B cell (primary cell): ENCODE measurements around the gene ASCL2.

ENCODE experiments used
- EZH2 ChIP-seq: IDR thresholded peaks from 2 replicates; pipeline ENCODE4 v1.6.1; 2012; ENCODE audit warnings: borderline replicate concordance, low read depth, mild to moderate bottlenecking, moderate library complexity, low read length; ENCODE audit not compliant: insufficient read depth, poor library complexity, severe bottlenecking
- TF ChIP-seq, protein P1 (sequence below): fragments of 200-600 bp; IDR thresholded peaks from one replicate; pipeline ENCODE4 v1.8.0; 2022; ENCODE audit warnings: antibody characterized with exemption, mild to moderate bottlenecking

DNA sequence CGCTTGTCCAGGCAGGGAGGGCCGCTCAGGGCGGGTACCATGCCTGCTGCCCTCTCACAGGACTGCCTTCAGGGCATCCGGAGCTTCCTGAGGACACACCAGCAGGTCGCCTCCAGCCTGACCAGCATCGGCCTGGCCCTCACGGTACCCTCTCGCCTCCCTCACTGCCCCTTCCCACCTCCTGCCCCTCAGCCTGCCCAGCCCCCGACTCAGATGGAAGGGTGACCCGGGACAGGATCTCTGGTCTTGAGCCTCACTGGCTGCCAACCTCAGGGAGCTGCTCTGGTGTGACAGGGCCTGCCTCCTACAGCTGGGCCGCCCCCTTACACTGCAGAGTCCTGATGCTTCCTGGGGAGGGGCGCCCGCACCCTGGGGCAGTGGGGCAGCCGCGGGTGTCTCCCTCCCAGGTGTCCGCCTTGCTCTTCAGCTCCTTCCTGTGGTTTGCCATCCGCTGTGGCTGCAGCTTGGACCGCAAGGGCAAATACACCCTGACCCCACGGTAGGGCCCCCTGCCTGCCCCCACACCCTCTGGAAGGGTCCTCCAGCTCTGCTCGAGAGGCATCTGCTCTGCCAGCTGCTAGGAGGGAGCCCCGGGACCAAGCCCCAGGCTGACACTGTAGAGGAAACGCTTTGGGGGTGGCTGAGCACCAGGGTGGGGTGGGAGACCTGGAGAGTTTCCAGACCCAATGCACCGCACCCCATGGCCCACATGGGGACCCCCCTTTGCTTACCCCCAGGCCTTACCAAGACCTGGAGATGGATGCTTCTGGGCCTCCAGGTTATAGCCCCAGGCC is 46.0 kb upstream of the ASCL2 start:
- TF ChIP-seq, protein P1, sequence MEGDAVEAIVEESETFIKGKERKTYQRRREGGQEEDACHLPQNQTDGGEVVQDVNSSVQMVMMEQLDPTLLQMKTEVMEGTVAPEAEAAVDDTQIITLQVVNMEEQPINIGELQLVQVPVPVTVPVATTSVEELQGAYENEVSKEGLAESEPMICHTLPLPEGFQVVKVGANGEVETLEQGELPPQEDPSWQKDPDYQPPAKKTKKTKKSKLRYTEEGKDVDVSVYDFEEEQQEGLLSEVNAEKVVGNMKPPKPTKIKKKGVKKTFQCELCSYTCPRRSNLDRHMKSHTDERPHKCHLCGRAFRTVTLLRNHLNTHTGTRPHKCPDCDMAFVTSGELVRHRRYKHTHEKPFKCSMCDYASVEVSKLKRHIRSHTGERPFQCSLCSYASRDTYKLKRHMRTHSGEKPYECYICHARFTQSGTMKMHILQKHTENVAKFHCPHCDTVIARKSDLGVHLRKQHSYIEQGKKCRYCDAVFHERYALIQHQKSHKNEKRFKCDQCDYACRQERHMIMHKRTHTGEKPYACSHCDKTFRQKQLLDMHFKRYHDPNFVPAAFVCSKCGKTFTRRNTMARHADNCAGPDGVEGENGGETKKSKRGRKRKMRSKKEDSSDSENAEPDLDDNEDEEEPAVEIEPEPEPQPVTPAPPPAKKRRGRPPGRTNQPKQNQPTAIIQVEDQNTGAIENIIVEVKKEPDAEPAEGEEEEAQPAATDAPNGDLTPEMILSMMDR = no peak
- TF ChIP-seq EZH2 = no peak
